Amygdala (tissue), 56 donors: ENCODE results near the gene SOX6.

Experiments
- DNase-seq, 56 donors: peaks; one replicate each; lab custom pipeline; 2025; lab: John Stamatoyannopoulos, UW

SOX6 gene

DNA sequence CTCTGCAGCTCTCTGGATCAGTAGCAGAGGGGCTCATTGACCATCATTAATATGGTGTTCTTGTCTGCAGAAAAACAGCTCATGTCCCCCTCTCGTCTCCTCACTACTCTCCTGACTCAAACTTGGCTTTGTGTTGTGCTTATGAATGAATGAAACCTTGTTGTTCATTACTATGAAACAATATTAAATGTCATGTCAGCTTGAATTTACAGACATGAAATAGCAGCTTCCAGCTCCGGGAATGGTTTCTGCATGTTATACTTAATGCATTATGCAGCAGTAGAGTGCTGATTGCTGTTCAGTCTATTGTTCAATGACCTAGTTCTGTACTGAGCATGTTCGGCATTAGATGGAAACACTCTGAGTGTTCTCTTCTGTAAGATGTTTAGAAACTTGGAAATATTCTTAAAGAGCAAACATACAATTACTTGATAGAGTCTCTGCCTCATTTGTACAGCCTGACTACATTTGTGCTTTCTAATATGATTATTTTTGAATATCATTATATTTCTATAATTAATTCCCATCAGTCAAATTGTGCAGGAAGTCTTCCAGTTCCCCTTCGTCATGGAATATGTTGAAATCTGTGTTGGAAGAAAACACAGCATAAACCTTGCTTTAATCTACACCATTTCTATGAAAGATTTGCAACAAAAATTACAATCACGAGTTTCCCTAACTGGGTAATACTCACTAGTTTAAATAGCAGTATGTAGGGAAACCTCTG, 340.4 kb downstream of the SOX6 start:
- no peak for DNase-seq

DNA sequence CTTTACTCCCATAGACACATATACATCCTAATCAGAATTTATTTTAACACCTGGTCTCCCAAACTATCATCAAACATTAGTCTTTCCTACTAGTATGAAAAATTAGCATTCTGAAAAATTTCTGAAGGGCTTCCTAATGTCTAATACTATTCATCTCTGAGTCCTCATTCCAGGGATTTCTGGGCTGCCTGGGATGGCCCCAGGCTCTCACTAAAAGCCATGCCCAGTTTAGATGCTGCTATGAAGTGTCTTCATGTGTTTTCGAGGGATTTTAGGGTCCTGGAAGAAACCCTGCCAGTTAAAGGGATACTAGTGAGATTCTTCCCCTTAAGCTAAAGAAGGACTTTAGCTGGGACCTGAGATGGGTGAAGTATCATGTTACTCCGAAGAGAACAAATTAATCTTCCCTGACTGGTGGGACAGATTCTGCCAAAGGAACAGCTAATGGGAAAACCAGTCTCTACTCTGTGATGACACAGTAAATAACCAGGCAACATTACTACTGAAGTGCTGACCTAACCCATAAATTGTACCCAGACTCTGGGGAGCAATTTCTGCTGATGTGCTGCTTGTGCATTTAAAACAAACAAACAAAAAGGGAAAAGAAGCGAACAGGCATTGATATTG, 342.6 kb downstream of the SOX6 start:
- DNase-seq = no peak

DNA sequence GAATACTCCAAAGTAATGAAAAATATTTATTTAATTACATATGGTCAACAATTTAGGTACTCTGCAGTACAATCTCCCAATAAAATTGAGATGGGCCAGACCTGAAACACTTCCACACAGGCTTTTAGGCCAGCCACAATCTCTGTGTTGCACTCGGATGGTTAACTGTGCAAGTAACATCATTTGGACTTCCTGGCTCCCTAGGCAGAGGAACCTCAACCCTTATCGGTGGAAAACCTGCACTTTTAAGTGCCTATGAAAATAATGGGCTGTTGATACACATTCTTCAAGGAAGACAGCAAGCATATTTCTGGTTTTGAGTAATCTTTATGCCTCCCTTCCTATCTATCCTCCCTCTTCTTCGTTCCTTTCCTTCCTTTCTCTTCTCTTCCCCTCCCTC, 343.1 kb downstream of the SOX6 start:
- DNase-seq = no peak

DNA sequence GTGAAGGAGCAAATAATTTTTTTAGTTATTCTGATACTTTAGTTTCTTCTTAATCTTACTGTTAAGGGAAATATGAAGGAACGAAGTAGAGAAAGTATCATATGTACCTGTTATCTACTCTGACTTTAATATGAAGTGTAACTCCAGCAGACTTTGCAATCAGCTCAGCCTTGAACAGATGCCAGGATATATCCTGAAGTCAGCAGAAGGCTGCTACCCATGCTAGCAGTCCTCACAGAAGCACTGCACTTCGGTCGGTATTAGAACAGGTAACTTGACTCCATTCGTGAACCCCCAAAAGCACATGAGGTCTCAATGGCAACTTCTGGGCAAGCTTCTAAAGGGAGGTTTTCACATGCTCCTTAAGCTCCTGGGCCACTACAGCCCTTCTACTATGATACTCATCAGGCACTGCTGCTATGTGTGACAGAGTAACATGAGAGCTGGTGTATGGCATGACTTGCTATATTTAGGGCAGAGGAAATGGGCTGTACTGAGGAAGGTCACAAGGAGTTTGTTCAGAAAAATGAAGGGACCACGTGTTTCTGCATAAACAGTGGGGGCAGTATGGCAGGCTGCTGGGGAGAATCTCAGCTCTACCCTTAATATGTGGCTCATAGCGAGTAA, 344.1 kb downstream of the SOX6 start:
- no peak for DNase-seq

DNA sequence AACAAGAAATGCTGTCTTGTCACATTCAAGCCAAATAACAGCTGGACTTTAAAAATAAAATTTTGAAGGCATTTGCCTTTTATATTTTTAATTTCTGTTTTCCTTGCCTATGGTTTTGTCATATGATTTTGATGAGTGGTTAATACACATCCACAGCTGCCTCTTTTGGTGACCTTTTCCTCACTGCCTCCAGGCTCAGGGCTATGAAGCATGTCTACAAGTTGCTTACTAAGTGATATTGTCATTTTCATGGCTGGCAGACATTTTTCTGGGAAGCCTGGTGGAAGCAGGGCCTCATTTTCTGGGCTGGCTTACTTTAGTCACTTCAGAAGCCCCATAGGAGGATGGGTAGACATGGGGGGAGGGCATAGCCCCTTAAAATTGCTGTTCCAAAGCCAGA, 344.9 kb downstream of the SOX6 start:
- DNase-seq = no peak

DNA sequence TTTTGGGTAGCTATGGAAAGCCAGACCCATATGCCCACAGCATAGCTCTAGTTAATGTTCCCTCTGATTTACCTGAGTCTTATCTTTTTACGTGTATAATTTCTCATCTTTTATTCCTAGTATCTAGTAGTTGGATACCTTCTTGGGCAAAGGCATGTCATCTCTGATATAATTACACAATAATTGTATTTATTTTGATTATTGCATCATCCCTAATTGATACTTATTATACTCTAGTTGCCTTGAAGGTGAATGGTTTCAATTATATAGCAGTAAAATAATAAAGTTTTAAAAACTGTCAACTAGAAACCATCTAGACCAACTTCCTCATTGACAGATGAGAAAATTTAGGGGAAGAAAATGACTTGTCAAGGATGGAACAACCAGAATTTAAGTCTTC, 347.3 kb downstream of the SOX6 start:
- no peak for DNase-seq

DNA sequence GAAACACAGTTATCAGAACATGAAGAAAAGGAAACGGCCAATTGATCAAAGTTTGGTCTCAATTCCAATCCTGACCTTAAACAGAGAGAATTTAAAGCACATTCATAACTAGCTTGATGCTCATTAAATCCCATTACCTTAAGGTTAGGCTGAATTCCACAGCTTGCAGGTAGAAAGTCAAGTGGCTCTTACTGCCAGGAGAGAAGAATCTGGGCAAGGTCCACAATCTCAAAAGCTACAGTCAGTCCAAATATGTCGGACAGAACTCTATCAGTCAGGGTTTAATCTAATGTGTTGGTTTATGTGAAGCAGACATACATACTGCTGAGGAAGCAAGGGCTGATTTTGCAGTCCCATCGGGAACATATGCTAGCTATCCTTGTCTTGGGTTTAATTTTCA, 348.8 kb downstream of the SOX6 start:
- DNase-seq = no peak

DNA sequence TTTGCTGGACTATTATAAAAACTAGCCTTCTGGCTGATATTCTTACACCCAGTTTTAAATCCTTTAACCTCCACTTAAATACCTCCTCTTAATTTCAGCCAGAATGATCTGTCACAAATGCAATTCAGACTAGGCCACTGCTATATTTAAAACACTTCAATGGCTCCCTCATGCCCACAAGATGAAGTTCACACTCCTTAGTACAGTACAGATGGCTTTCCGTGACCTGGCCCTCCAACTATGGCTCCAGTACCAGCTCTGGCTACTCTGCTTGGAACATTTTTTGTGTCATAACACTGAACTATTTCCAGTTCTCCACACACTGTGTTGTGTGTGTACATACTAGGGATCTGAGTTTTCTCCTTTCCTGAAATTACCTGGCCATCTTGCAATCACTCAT, 353.4 kb downstream of the SOX6 start:
- no peak for DNase-seq

DNA sequence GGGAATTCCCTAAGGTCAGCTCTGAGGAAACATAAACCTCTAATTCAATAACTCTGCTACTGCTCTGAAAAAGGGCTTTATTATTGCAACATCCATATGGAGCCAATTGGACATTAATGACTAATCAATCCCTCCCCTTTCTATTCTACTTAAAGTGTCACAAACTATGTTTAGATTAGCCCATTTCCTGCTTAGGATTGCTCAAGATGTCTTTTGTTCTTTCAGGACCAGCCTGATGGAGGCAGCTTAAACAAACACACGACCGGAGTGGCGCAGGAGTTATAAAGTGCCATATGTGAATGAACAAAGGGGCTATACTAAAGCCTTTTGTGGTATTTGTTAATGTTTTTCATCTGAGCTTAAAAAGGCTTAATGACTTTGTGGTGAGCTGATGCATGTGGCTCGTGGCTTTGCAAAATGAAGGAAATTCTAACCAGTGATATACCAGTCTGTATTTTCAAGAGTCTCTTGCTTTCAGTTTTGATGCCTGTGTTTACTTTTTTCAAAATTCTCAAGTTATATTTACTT, 354.4 kb downstream of the SOX6 start:
- no peak for DNase-seq

DNA sequence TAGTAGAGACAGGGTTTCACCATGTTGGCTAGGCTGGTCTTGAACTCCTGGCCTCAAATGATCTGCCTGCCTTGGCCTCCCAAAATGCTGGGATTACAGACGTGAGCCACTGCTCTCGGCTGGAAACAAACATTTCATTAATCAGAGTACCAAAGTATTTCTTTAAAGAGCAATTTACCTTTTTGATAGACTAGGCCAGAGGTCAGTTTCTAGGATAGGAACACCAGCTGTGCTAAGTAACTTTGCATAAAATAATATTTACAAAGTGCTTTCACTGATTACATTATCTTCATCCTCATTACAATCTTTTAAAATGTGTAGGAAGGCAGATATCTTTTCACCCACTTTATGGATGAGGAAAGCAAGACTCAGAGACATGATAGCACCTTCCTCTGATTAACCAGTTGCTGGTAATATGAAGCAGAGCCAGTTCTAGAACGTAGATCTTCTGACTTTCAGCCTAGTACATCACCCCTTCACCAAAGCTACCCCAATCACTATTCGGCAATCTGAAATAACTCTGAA, 355.2 kb downstream of the SOX6 start:
- no peak for DNase-seq

DNA sequence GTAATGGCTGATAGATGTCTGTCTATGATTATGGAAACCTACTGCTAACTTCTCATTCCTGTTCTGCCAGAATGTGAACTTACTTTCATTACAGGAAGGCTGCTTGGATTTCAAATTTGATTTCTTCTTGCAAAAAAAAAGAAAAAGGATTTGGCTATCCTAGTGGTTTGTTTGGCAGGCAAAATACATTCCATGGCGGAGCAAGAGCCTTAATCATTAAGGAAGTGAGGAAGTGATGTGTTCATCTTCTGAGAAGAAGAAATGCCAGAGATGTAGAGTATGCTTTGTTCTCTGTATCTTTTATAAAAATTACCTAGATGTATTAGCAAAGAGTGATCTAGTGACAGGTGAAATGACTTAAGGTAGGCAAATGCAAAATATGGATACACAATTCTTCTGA, 356.3 kb downstream of the SOX6 start:
- DNase-seq = no peak

DNA sequence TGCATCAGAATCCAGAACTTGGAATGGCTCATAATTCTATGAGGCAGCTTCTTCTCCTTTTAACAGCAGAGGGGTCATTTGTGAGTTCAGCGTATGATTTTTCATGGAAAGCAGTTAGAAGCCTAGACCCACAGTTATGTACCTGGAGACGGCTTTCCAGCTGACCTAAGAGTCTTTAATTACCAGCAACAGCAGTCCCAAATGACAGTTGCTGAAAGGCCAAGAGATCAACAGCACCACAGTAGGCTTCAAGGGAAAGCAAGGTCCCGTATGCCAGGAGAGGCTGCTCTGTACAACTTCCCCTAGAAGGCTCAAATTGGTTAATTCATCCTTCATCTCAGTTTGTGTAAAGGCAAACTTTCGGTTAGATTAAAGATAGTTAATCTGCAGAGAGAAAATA, 363.0 kb downstream of the SOX6 start:
- DNase-seq = no peak

DNA sequence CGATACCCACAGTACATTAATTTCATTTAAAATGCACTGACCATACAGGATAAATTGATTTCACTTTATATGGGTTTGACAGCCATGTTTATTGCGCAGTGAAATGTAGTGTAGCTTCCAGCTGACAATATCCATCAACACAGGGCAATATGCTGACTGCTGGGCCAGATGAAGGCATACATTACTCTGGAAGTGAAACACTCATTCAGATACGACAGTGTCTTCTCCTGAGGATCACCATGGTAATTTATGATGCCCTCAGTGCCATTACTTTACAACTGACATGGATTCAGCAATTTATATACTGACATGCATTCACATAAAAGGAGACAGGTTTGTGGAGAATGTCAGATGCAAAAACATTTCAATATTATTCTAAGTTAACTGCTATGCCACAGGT, 365.1 kb downstream of the SOX6 start:
- DNase-seq = no peak

DNA sequence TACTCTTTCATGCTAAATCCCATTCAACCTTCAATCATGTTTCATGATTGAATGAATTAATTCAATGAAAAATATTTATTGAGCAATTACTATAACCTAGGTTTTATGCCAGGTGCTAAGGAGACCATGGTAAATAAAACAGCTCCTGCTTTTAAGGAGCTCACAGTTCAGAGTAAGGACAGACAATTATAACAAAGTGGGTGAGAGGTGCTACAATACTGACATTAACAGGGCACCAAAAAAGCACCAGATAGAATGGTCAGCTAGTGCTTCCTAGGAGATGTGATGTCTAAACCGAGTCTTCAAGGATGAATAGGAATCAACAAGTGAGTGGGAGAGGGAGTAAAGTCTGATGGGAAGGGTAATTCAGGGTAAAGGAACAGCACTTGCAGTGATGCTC, 366.7 kb downstream of the SOX6 start:
- DNase-seq = no peak

DNA sequence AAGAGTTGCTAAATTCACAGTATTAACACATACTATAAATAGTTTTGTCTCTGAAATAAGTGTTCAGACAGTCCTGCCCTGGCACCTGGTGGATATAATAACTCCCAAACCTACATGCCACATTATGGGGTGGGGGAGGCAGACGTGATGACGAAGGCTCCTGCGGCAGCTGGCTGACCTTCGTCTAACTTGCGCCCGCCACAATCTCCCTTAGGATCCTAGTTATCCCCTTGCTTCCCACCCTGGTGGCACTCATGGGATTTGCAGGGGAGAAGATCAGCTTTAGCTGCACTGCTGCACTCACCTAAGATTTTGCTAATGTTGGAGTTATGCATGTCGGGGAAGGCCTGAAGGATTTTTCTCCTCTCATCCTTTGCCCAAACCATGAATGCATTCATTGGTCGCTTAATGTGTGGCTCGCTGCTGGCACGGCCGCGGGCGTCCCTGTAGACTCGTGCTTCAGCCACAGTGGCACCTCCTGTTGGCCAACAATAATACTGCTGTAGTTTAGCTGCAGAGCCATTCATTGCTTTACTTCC, 367.6 kb downstream of the SOX6 start:
- DNase-seq = peak in 1 of 56 donors; percentile 12

DNA sequence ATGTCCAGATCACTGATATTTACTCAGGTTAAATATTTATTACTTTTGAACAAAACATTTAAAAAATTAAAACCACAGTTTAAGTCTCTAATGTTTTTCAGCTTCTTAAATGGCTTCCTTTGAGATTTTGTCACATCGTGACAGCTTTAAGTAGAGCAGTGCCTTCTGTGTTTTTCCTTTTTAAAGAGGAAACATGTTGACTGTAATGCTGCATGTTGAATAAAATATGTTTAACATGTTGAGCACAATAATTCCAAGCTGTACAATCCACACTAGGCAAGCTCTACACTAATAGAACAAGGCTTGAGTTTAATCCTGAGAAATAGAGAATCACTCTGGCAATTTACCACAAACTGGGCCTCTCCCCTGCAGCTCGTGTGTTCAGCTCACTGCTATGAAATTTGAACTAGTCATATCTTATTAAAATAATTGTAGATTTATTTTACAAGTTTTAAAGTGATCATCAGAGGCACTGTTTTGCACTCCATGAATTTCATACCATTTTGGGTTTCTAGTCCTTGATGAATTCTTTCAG, 368.3 kb downstream of the SOX6 start:
- DNase-seq = no peak

DNA sequence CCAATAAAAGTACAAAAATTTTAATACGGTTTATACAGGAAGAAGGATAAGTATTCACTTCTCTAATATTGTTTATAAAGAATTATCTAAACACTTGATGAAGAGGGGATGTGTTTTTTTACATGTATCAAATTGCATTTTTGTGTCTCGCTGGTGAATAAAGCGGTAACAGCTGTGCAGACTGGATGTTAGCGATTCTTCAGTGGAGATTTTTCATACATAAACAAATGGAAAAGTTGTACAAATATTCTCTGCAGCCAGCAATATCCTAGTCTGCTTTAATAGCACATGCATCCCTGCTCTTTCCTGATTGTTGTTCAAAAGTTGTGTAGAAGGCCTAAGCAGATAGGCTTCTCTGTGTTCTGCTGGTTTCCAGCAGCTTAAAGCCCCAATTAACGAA, 369.3 kb downstream of the SOX6 start:
- no peak for DNase-seq

DNA sequence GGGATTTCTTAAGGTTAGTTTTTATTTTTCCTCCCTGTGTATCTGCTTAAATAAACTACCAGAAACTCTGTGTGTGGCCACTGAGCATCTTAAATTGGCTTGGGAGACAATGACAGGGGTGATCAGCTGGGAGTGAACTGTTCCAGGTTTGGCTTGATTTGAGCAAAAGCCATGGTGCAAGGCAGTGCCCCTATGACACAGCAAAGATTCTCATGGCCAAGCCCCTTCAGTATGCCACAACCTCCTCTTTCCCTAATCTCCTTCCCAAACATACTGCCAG, 370.5 kb downstream of the SOX6 start:
- no peak for DNase-seq

DNA sequence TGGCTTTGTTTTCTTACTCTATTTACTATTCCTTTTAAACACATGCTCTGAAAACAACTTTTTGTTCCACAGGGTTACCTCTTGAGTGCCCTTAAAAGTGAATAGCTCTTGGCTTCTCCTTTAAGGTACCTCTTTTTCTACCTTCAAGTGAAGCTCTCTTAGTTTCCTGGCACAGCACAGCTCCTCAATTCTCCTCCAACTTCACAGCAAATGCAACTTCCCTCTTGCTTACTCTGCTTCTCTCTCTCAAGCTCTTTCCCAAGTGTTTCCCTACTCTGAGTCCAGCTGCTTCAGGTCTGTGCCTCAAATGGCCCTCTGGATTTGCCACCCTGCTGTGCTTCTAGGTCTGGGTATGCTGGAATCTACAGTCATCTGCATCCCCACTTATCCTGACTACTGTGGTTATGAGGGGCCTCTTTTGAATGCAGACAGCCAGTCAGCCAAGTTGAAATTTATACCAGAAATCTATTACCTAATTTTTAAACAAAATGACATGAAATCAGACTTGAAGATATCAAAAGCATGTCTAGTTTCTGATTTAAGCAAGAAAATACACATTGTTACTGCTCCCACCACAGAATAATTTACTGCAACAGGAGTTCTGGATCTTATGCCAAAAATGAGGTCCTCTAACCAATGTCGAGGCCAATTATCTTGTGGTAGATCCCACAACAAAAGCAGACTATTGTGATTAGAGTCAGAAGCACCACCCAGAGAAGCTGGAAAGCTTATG, 371.1 kb downstream of the SOX6 start:
- DNase-seq = no peak

DNA sequence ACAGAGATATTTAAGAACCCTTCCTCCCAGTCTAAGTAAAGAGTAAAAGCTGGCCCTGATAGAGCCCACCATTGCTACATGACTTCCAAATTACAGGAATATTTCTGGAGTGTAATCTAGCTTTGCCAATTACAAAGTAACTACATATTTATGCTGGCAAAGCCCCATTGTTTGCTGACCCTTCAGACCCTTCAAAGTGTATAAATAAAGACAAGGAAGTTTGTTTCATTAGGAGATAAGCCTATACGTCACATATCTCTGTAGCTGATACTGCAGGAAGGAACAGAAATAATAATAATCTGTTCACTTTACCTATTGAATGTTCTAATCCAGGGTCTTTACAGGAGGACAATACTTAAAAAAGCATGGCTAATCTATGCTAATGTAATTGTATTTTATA, 375.1 kb downstream of the SOX6 start:
- no peak for DNase-seq

DNA sequence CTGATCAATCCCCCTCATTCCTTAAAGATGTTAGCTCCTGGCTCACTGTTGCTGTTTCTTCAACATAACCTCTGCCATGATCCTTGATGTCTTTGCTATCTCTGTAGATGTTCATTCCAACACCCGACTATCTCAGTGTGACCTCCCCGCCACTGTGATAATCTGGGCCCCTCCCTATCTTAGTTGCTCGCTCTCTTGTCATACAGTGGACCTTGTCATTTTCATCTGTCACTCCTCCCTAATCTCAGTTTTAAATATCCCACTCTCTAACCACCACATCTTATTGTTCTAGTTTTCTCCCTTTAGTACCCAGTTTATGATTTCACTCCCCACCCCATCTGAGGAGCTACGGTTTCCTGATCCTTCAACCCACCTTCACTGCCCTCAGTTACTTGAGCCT, 379.2 kb downstream of the SOX6 start:
- DNase-seq = no peak
